AG08396 (cell line): Measurements from ENCODE around the gene OSBPL10.

Source experiments
- DNase-seq: peaks from one replicate; pipeline ENCODE4 v3.0.0; 2012; ENCODE audit warnings: low spot score, mixed read lengths

The OSBPL10 gene

DNA sequence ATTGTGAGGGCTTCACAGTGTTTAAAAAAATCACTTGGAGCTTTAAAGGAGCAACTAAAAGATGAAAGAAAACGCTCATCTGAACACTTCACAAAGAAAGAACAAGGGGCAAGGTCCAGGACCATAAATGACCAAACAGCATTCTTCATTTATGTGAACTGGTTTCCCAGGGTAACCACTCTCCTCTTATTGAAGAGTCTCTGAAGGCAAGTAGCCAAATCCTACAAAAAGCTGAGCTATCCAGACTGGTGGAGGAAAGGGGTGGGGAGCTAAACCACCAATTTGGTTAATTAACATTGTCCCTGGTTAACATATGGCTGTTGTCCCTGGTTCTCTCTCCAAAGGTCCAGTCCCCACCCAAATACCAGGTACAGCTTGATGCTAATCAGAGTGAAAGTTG, 58.1 kb downstream of the OSBPL10 start:
- no peak for DNase-seq

DNA sequence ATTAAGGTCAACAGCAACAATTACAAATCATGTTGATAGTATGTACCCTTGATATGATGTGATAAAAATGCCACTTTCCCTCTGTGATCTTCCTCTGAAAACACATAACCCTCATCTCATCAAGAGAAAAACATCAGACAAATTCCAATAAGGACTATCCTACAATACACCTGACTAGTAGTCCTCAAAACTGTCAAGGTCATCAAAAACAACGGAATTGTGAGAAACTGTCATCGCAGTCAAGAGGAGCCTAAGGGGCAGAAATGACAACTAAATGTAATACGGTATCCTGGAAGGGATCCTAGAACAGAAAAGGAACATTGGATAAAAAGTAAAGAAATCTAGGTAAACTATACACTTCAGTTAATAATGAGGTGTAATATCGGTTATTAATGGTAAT, 59.2 kb downstream of the OSBPL10 start:
- no peak for DNase-seq

DNA sequence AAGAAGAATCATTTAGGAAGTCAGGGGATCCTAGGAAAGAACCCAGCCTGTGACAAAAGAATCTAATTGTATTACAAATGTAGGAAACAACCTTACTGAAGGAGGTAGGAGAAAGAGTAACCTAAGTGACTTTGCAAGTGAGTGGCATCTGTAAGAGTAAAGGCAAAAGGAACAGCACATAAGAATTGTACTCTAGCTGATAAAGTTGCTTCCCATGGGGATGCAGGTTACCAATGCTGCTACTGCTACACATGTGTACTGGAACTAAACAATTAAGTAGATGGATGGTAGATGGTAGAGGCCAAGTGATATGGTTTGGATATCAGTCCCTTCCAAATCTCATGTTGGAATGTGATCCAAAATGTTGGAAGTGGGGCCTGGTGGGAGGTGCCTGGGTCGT, 60.8 kb downstream of the OSBPL10 start:
- no peak for DNase-seq

DNA sequence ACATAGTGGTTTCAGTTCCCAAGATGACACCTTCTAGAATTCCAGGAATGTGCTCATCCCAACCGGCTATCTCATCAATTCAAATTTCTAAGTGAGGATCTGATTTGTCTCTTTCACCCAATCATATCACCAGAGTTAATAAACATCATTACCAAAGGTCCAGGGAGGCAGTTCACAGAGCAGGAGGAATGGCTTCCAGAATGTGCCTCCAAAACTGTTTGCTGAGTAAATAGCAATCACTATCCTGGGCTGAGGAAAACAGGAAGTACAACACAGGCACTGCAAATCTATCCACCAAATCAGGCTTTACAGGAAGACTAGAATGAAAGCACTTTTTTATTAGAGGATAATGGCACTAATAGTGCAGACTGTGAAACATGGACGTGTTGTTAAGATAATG, 61.5 kb downstream of the OSBPL10 start:
- DNase-seq: no peak

DNA sequence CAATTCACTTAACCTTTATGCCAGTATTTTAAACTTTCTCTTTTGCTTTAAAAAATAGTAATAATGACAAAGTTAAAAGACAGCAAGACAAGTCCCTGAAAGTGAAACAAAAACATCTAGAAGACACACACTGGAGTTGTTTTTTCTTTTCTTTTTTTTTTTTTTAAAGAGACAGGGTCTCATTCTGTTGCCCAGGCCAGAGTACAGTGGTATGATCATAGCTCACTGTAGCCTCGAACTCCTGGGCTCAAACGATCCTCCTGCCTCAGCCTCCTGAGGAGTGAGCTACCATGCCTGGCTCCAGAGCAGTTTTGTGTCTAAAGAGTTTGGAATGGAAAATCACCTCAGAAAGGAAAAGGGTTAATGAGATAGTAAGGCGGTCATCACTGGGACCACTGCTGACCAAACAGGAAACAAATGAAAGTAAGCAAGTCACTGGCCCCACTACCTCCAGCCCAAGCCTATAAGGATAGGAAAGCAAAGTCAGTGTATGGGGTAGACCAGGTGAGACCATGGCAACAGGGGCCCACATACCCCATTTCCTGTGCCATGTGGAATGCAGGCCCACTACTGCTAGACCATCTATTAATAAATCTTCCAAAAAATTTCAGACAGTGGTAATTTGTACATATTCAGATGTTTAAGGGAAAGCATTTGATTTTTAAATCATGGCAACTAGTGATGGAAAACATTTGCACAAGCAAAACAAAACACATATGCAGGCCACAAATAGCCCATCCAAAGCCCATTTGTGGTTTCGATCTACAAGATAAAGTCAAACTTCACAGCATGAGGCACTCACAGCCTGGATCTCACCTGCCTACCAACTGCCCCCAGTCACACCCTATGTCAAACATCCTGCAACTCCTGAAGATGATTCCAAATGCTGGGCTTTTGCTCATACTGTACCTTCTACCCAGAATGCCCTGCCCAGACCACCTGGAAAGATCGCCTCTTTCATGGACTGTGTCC, 62.6 kb downstream of the OSBPL10 start:
- no peak for DNase-seq

DNA sequence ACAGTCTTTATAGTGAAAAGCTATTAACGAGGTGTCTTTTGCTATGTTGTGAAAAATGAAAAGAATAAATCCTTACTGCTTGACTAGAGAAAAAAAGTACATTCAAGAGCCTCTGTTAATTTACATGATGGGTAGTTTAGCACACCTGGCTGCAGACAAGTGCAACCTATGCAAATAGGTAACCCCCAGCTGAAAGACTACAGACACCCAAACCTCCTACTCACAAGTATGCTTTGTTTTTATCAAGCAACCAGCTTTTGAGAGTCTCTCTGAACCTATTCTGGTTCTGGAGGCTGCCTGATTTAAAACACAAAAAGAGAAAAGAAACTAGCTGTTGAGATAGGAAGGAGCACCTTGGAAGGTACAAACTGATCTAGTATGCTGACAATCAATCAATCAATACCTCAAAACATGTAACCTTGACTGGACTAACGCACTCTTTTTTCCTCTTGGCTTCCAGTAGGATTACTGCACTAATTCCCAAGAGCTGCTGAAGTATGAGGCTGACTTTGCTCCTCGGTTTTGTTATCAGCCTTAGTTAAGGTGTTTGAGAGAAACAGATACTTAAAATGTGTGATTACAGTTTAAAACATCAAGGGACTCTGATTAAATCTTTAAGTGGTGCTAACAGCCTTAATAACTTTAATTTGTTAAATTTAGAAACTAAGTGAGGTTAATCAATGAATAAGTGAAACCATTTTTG, 63.6 kb downstream of the OSBPL10 start:
- DNase-seq: no peak

DNA sequence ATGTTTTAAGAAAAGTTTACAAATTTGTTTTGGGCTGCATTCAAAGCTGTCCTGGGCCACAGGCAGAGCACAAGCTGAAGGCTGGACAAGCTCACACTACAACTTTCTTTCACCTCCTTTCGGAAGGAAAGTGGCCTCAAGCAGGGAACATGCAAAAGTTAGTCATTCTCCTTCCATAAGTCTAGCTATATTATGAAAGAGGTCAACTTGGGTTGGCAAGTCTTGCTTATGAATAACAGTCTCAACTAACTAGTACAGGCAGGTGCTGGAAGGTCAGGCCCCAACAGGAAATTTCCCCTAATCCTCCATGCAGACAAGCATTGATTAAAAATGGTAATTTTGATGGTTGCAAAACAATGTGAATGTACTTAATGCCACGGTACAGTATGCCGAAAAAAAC, 69.4 kb downstream of the OSBPL10 start:
- DNase-seq: no peak

DNA sequence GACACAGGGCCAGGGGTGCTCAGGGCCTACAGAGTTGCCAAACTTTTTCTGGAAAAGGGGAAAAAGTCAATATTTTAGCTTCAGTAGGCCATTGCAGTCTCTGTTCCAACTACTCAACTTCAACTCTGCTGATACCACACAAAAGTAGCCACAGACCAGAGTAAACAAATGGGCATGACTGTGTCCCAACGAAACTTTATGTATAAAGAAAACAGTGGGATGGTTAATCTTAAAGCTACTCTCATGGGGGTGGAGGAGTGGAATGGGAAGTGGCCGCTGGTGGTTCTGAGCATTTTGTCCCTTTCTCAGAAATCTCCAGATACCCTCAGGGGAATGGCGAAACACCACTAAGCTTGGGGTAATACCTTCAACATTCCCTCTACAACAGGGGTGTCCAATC, 69.9 kb downstream of the OSBPL10 start:
- no peak for DNase-seq

DNA sequence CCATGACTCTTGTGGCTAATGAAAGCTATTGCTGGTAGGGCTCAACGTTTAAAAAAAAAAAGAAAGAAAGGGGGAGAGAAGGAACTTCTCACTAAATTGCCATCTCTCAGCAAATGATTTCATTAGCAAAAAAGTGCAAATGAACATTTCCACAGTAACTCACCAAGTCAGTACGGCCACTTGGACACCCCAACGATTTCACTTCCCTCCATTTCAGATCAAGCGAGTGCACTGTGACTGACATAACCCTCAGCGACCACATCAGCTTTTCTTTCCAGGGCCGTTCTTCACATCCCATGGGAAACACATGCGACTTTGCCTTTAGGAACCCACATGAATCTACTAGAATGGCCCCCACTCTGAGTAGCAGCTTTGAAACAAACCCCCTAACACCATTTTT, 71.6 kb downstream of the OSBPL10 start:
- no peak for DNase-seq

DNA sequence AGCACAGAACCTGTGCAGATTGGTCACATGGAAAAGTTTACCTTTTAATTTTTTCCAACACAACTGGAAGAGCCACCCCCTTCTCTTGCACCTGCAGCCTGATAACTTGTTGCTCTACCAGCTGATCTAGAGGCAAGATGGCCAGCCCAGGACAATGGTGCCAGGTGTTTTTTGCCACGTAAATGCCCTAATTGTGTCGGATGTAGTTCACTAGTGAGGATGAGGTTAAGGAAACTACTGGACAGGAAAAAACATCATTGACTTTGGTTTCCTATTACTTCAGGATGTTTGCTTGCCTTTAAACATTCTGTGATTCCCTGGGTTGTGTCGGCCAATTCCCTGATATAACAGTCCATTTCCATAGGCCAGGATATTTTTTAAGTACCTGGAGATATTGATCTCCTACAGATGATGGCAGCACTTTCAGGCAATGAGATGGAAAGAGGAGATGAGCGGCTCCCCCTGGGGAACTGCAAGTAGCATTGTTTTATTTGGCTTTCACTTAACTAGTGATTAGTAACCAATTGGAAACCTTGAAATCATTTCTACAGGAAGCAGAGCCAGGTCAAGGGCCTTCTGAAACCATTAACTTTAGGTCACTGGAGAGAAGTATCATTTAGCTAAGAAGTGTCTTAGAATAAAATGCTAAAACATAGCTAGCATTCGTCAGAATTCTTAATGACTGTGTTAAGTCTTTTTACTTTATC, 72.5 kb downstream of the OSBPL10 start:
- DNase-seq: no peak

DNA sequence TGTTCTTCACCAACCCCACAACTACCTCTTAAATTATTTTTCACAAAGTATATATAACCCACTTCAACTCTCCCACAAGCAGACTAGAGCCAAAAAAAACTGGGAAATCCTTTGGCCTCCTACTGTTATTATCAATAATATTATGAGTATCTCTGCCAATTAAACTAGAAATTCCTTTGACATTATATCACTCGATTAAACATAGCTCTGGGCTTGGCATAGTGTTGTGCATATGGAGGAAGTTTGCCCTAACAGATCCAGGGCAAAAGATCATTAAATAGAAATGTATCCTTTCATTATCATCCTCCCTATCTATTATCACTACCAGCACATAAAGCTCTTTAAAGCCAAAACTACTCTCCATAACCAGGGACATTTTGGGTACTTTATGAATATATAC, 74.9 kb downstream of the OSBPL10 start:
- DNase-seq: no peak

DNA sequence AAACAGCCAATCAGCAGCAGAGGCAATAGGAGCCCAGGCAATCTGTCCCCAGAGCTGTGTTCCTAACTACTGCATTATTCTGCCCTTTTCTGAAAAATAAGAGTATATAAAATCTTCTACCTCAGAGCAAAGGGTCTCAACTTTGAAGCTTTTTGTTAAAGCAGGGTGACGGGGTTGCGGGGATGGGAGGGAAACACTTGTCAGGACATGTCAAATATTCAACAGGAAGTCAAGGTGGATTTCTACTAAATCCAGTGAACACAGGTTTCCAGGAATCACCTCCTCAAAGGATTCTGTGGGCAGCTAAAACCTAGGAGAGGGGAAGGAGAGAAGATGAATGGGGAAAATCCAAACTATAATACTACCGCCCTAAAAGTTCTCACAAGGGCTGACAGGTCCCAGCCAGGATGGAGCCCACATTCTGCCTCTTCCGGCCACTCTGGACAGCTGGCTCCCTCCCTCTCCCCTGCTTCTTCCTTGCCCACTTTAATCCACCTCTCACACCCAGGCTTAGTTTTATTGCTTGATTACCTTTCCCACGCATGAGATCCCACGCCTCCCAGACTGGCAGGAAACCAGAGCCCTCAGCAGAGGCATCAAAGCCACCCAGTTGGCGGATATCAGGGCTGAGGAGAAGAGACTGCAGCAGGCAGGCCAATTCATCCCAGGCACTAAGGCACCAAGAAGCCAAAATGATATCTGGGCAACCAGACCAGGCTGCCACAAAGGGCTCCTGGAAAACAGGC, 77.2 kb downstream of the OSBPL10 start:
- DNase-seq: no peak

DNA sequence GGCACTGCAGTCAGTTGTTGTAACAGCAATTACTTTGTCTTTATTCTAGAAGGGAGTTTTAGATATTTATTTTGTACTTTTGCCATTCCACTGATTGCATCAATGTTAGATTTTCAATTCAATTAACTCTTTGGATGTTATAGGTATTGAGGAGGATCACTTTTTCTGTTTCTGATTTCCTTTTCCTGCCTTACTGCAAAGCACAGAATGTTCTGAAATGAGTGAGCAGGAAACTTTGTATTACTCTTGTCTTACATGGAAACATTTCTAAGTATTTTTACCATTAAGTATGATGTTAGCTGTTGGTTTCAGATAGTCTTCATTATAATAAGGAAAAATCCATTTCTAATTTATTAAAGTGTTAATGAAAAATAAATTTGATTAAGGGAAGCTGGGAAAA, 80.5 kb downstream of the OSBPL10 start:
- no peak for DNase-seq

DNA sequence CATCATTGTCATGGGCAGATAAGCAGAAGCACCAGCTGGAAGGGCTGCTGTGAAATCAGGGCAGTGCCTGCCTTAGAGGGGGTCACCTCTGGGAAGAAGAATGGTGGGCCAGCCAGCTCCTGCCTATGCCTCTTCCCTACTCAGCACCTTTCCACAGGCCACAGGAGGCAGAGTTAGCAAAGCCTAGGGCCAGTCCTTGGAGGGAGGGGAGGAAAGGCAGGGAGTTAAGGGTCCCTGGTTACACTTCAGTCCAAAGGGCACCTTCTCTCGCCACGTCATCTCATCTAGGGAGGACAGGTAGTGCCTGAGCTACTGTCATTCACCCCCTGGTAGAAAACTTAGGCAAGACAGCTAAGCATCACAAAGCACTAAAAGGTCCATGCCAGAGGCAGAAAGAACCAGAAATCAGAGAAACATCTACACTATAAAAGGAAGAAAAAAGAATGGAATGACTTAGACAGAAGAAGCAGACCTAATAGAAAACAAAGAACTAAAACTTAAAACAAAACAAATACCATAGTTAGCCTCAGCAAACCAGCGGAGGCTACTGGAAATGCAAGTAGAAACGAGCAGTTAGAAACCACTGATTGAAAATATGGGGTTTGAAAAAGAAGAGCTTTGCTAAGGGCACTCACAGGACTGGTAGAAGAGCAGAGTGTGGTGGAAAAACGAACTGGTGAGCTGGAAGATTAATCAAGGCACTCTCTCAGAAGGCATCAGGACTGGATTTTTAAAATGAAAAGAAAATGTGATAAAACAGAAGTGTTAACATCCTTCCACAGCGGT, 84.2 kb downstream of the OSBPL10 start:
- DNase-seq: no peak

DNA sequence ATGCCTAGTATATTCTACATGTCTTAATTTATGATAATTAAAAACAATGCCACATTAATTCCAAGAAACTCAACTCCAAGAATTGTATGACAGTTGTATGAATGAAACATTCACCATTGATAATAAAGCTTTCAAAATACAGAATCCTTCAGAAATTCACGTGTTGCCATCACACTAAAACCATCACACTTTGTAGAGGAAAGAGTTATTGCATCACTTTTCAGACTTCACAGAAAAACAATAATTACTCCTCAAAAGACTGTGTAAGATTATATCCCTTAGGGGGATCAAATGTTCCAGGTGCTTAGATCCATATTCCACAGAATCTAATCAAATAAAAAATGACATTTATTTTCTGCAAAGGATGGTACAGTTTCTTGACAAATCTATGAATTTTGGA, 85.0 kb downstream of the OSBPL10 start:
- DNase-seq: no peak

DNA sequence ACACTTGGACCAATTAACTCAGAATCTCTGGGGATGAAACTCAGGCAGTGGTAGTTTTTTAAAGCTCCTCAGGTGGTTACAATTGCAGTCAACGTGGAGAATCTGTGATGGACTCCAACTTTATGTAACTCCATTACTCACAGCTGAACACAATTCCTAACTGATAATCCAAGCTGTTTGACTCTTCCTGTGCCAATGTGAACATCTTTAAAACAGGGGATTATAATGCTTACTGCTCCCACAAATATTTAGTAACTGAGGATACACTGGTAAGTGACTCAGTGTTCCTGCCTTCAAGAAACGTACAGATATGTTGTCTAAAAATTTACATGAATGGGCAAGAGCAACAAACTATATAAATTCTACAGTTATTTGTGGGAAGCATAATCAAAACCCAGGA, 85.6 kb downstream of the OSBPL10 start:
- no peak for DNase-seq

DNA sequence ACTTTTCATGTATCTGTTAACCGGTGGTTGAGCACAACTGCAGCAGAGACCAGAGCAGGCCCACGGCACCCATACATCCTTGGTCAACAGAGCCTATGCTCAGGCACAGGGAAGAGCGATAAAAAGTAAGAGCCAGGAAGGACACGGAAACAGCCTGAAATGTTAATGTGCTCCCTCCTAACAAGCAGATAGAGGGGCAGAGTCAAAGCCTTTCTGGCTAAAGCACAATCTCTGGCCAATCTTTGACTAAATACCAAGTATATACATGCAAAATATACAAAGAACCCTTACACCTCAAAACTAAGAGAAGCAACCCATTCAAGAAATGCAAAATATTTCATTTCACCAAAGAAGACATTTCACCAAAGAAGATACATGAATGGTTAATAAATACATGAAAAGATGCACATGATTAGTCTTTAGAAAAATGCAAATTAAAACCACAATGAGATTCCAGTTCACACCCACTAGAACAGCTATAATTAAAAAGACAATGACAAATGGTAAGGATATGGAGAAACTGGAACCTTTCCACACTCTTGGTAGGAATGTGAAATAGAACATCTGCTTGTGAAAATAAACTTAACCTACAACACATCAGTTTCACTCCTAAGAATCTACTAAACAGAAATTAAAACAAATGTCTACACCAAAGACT, 88.0 kb downstream of the OSBPL10 start:
- DNase-seq: no peak

DNA sequence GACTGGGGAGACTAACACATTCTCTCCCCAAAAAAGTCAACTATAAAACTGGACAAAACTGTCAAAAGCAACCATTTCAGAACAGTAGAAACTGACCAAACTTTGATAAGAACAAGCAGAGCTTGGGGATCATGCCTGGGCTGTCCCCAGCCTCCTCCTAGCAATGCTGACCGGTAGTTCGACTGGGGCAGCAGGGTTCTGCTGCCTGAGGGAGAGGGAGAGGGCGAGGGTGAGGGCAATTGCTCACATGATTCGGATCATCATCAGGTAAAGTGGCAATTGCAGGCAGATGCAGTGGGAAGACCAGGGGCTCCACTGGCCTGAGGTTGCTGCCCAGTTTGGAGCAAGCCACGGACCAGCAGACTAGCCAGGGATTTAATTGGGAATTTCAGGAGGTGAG, 88.6 kb downstream of the OSBPL10 start:
- DNase-seq: no peak

DNA sequence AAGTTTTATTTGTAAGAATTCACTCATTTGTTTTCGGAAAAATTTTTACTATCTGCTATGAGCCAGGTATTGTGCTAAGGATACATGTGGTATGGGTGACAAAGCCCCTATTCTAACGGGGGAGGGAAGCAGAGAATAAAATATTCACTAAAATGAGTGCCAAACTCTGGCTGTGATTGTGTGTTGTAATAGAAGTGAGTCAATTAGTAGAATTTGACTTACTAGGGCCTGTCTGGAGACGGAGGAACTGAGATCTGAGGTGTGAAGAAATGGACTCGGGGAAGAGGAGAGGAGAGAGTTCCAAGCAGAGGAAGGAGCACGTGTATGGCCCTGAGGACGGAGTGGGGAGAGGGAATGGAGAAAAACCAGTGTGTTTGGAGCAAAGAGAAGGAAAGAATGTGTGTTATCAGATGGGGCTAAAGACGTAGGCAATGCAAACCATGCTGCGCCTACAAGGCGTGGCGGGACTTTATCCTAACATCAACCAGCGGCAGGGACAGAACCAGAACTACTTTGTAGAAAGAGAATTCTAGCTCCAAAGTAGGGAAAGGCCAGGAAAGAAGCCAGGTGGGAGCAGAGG, 89.1 kb downstream of the OSBPL10 start:
- no peak for DNase-seq

DNA sequence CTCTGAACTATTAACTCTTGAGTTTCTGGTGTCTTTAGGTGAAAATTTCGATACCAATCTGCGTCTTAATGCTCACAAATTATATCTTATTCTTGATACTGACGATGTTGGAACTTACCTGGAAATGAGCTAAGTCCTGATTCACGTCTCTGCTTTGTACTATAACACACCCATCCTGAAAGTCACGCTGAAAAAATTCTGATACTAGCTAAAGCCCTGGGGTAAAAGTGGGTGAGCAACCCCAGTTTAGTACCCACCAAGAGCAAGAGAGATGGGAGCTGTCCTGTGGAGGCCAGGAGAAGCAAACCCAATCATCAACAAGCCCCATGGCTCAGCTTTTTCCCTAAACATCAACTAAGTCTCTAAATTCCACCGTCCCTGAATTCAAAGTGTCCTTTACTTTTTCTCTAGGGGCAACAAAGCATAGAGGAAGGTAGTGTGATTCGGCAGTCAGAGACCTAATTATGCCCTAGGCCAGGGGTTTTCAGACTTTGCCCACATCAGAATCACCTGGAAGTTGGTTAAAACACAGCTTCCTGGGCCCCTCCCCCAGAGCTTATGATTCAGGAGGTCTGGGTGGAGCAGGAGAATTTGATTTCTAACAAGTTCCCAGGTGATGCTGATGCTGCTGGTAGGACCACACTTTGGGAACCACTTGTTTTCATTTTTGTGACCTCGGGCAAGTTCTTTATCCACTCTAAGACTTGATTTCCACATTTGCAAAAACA, 90.2 kb downstream of the OSBPL10 start:
- no peak for DNase-seq
